IMR-90 (cell line): Measurements from ENCODE around the gene ATF5. TPM values are rescaled to one million over a fixed set of nuclear protein-coding genes. Genes with fewer than 3 reads are reported as not detected.

Experiments used
- ATAC-seq: fragments of 200-7000 bp; cut with Tn5 transposase; 2 replicates; pipeline ENCODE4 v1.9.1; 2020; ENCODE audit warnings: low read depth, mild to moderate bottlenecking, moderate library complexity
- BruUV-seq: library from RNA; stranded (reverse); fragments of 400-500 nt; replicated peaks from 2 replicates; lab custom pipeline; 2021; lab: Mats Ljungman, UMichigan
- CTCF ChIA-PET: fragments of 300-600 bp; formaldehyde crosslinking; extraction: SDS; loops from one replicate; lab custom pipeline; 2021; ENCODE audit warnings: antibody characterized with exemption; lab: Yijun Ruan, JAX
- POLR2A ChIA-PET: fragments of 300-600 bp; sonication (Branson Sonifier 250); formaldehyde crosslinking; loops from one replicate; lab custom pipeline; 2022; ENCODE audit warnings: antibody characterized with exemption; ENCODE audit not compliant: unreplicated experiment; lab: Charles Lee
- DNase-seq: peaks from one replicate; pipeline ENCODE4 v3.0.0; 2013
- H2AFZ ChIP-seq: replicated peaks from 2 replicates; pipeline ENCODE3; 2013; ENCODE audit warnings: low read length, mild to moderate bottlenecking; ENCODE audit not compliant: poor library complexity
- H2AK5ac ChIP-seq: 2 replicates; pipeline ENCODE4 v1.6.1; 2013; ENCODE audit warnings: low read depth, low read length, inconsistent platforms
- H2AK9ac ChIP-seq: replicated peaks from 2 replicates; pipeline ENCODE3; 2013; ENCODE audit warnings: mild to moderate bottlenecking, low read depth, low read length, moderate library complexity; ENCODE audit not compliant: poor library complexity
- H2BK120ac ChIP-seq: 2 replicates; pipeline ENCODE4 v1.6.1; 2013; ENCODE audit warnings: low read depth, low read length, inconsistent platforms
- H2BK15ac ChIP-seq: 3 replicates; pipeline ENCODE4 v1.6.1; 2013; ENCODE audit warnings: low read depth, low read length, inconsistent platforms
- H2BK20ac ChIP-seq: 2 replicates; pipeline ENCODE4 v1.6.1; 2013; ENCODE audit warnings: low read depth, mild to moderate bottlenecking, inconsistent platforms, low read length, moderate library complexity
- H2BK5ac ChIP-seq: 2 replicates; pipeline ENCODE4 v1.6.1; 2013; ENCODE audit warnings: mild to moderate bottlenecking, low read depth, low read length, inconsistent platforms; ENCODE audit not compliant: poor library complexity, severe bottlenecking
- H3K14ac ChIP-seq: replicated peaks from 2 replicates; pipeline ENCODE4 v1.6.1; 2013; ENCODE audit warnings: low read depth, low read length, inconsistent platforms
- H3K18ac ChIP-seq: 2 replicates; pipeline ENCODE4 v1.6.1; 2013; ENCODE audit warnings: low read depth, low read length, control low read depth
- H3K23ac ChIP-seq: 2 replicates; pipeline ENCODE4 v1.6.1; 2013; ENCODE audit warnings: low read depth, low read length, inconsistent platforms
- H3K27ac ChIP-seq: 2 replicates; pipeline ENCODE4 v1.5.1; 2013; ENCODE audit warnings: mild to moderate bottlenecking, control low read depth, low read length; ENCODE audit not compliant: insufficient read depth
- H3K27me3 ChIP-seq: 2 replicates; pipeline ENCODE4 v1.6.1; 2013; ENCODE audit warnings: low read length; ENCODE audit not compliant: control insufficient read depth, insufficient read depth
- H3K36me3 ChIP-seq: 2 replicates; pipeline ENCODE4 v1.6.1; 2013; ENCODE audit warnings: low read length, mixed read lengths; ENCODE audit not compliant: control insufficient read depth, insufficient read depth
- H3K4ac ChIP-seq: 2 replicates; pipeline ENCODE4 v1.6.1; 2013; ENCODE audit warnings: low read depth, low read length, inconsistent platforms
- H3K4me1 ChIP-seq: 2 replicates; pipeline ENCODE4 v1.6.1; 2013; ENCODE audit warnings: low read length, mixed read lengths; ENCODE audit not compliant: control insufficient read depth, insufficient read depth
- H3K4me2 ChIP-seq: 2 replicates; pipeline ENCODE4 v1.6.1; 2013; ENCODE audit warnings: low read depth, mild to moderate bottlenecking, control low read depth, low read length, moderate library complexity
- H3K4me3 ChIP-seq: 2 replicates; pipeline ENCODE4 v1.5.1; 2013; ENCODE audit warnings: low read depth, mild to moderate bottlenecking, control low read depth, low read length, moderate library complexity; ENCODE audit not compliant: insufficient read depth
- H3K56ac ChIP-seq: 2 replicates; pipeline ENCODE4 v1.6.1; 2013; ENCODE audit warnings: low read length, inconsistent platforms; ENCODE audit not compliant: insufficient read depth; ENCODE audit errors: extremely low read depth
- H3K79me1 ChIP-seq, 2 experiments: 2 replicates each; pipeline ENCODE4 v1.6.1; 2013; ENCODE audit warnings: low read length in 2 of 2, inconsistent platforms in 1 of 2, low read depth in 1 of 2
- H3K9ac ChIP-seq: 2 replicates; pipeline ENCODE4 v1.6.1; 2013; ENCODE audit warnings: low read depth, low read length, control low read depth
- H3K9me1 ChIP-seq: 2 replicates; pipeline ENCODE4 v1.6.1; 2013; ENCODE audit warnings: low read length, inconsistent platforms; ENCODE audit not compliant: insufficient read depth
- H3K9me3 ChIP-seq: 2 replicates; pipeline ENCODE4 v1.6.1; 2013; ENCODE audit warnings: low read length; ENCODE audit not compliant: control insufficient read depth, insufficient read depth
- H4K20me1 ChIP-seq: 2 replicates; pipeline ENCODE4 v1.6.1; 2013; ENCODE audit warnings: low read length, inconsistent platforms; ENCODE audit not compliant: insufficient read depth
- H4K5ac ChIP-seq: 2 replicates; pipeline ENCODE4 v1.6.1; 2013; ENCODE audit warnings: mild to moderate bottlenecking, low read depth, low read length, control low read depth
- H4K8ac ChIP-seq, 2 experiments: 2 replicates each; pipeline ENCODE4 v1.6.1; 2013; ENCODE audit warnings: low read depth in 2 of 2, low read length in 2 of 2, control low read depth in 1 of 2, inconsistent platforms in 1 of 2
- H4K91ac ChIP-seq: 2 replicates; pipeline ENCODE4 v1.6.1; 2013; ENCODE audit warnings: low read depth, low read length, inconsistent platforms; ENCODE audit not compliant: insufficient read depth
- BHLHE40 ChIP-seq: fragments of 150-350 bp; IDR thresholded peaks from 2 replicates; pipeline ENCODE4 v1.6.1; 2016; ENCODE audit warnings: mild to moderate bottlenecking, low read depth, low read length
- CHD1 ChIP-seq: IDR thresholded peaks from 2 replicates; pipeline ENCODE4 v1.6.1; 2012; ENCODE audit warnings: low read depth, low read length, improper control_type of control experiment
- FOS ChIP-seq: fragments of 150-350 bp; IDR thresholded peaks from 2 replicates; pipeline ENCODE4 v1.6.1; 2016; ENCODE audit warnings: low read depth, low read length
- MAZ ChIP-seq: IDR thresholded peaks from 2 replicates; pipeline ENCODE4 v1.6.1; 2012; ENCODE audit warnings: low read depth, mild to moderate bottlenecking, low read length, improper control_type of control experiment, moderate library complexity, borderline replicate concordance
- MXI1 ChIP-seq: IDR thresholded peaks from 2 replicates; pipeline ENCODE4 v1.6.1; 2012; ENCODE audit warnings: low read depth, mild to moderate bottlenecking, low read length, moderate library complexity, borderline replicate concordance
- NFE2L2 ChIP-seq: fragments of 150-350 bp; IDR thresholded peaks from 2 replicates; pipeline ENCODE4 v1.6.1; 2016; ENCODE audit warnings: low read depth, mild to moderate bottlenecking, low read length
- RAD21 ChIP-seq: IDR thresholded peaks from 2 replicates; pipeline ENCODE4 v1.6.1; 2012; ENCODE audit warnings: low read length, improper control_type of control experiment
- SMC3 ChIP-seq: fragments of 150-350 bp; IDR thresholded peaks from 2 replicates; pipeline ENCODE4 v1.6.1; 2016; ENCODE audit warnings: low read depth, mild to moderate bottlenecking, antibody characterized with exemption, low read length, moderate library complexity
- WGBS, 2 experiments: methylation state at CpG; one replicate each; pipeline versions ENCODE4 v1.1.5 to v1.1.7; 2013; ENCODE audit warnings: missing lambda C conversion rate in 2 of 2; ENCODE audit not compliant: insufficient read length in 1 of 2; ENCODE audit errors: extremely low coverage in 2 of 2; 5-methylcytosine and 5-hydroxymethylcytosine counted together
- dilution Hi-C: fragments of 300-500 bp; cut with HindIII; formaldehyde crosslinking; loops from one replicate; pipeline ENCODE4 v1.14.3; 2018; ENCODE audit warnings: low sequenced_read_pairs; ENCODE audit not compliant: unreplicated experiment
- in situ Hi-C: fragments of 300-500 bp; cut with MboI; formaldehyde crosslinking; loops from 3 replicates; pipeline ENCODE4 v1.14.3; 2019; ENCODE audit warnings: low sequenced_read_pairs, inconsistent platforms, mixed read lengths
- intact Hi-C: fragments of 100-400 bp; cut with micrococcal nuclease; formaldehyde crosslinking; loops from 2 replicates; pipeline ENCODE4 v1.10.0; 2022
- polyA plus RNA-seq, 3 experiments: library from polyadenylated mRNA; depleted of rRNA; stranded (reverse); fragments of >200 nt; gene quantifications; 2 replicates each; pipeline ENCODE4 v1.2.3, GENCODE V29; 2012; ENCODE audit warnings: low replicate concordance in 1 of 3
- total RNA-seq: library from RNA; depleted of rRNA; stranded (reverse); fragments of >200 nt; gene quantifications from 2 replicates; pipeline ENCODE4 v1.2.3, GENCODE V29; 2012
- TF ChIP-seq, protein P1 (sequence below): fragments of 150-350 bp; IDR thresholded peaks from 2 replicates; pipeline ENCODE4 v1.6.1; 2016; ENCODE audit warnings: low read depth, mild to moderate bottlenecking, low read length, moderate library complexity, borderline replicate concordance
- TF ChIP-seq, protein P2 (sequence below): fragments of 150-350 bp; IDR thresholded peaks from 2 replicates; pipeline ENCODE4 v1.6.1; 2017; ENCODE audit warnings: mild to moderate bottlenecking, antibody characterized with exemption, low read length, low read depth
- TF ChIP-seq, protein P3 (sequence below): conservative IDR thresholded peaks from 2 replicates; pipeline ENCODE4 v1.5.1; 2012; ENCODE audit warnings: mild to moderate bottlenecking, low read depth, low read length, improper control_type of control experiment

Gene ATF5
- total and polyA plus RNA-seq, 2 of the 4 experiments (the other 2 are of a cell fraction) = 2.7 to 15.7 TPM

GRCh38 chr19:49950956-49951526 is 22.0 kb downstream of the ATF5 start:
- in situ Hi-C loops (no loop called here), intact Hi-C loops (no loop called here), dilution Hi-C loops (no loop called here)
- ATAC-seq (no peak), DNase-seq (no peak)
- Histone ChIP-seq H4K8ac (no peak overlapping the region), H3K56ac (no peak overlapping the region), H3K27me3 (peaks cover 9% of the 10 kb centered on the region), H3K9ac (no peak overlapping the region), H2AK9ac (no peak overlapping the region), H3K4me3 (no peak overlapping the region), H2AFZ (no peak overlapping the region), H4K91ac (no peak overlapping the region), H3K14ac (no peak overlapping the region), H4K5ac (no peak overlapping the region), H3K4me2 (no peak overlapping the region), H4K20me1 (no peaks in the 10 kb centered on the region), H2BK20ac (no peak overlapping the region), H3K18ac (no peak overlapping the region), H2BK120ac (no peak overlapping the region), H3K23ac (no peak overlapping the region), H3K4me1 (no peaks in the 10 kb centered on the region), H3K27ac (no peak overlapping the region), H2AK5ac (no peak overlapping the region), H3K9me1 (no peaks in the 10 kb centered on the region), H3K79me1 (no peaks in the 10 kb centered on the region), H2BK15ac (no peak overlapping the region), H2BK5ac (no peak overlapping the region), H3K9me3 (no peaks in the 10 kb centered on the region), H3K4ac (no peak overlapping the region), H3K36me3 (no peaks in the 10 kb centered on the region)
- 83% methylated on average over 6 of the region's 13 CpGs; no CpG with 5 or more reads in 1 of the 2 experiments for WGBS, 2 experiments
- TF ChIP-seq, protein P1, sequence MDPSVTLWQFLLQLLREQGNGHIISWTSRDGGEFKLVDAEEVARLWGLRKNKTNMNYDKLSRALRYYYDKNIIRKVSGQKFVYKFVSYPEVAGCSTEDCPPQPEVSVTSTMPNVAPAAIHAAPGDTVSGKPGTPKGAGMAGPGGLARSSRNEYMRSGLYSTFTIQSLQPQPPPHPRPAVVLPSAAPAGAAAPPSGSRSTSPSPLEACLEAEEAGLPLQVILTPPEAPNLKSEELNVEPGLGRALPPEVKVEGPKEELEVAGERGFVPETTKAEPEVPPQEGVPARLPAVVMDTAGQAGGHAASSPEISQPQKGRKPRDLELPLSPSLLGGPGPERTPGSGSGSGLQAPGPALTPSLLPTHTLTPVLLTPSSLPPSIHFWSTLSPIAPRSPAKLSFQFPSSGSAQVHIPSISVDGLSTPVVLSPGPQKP = no peak
- TF ChIP-seq MAZ (no peak), MXI1 (no peak), FOS (no peak), NFE2L2 (no peak), SMC3 (no peak), BHLHE40 (no peak), CHD1 (no peak), RAD21 (no peak)
- TF ChIP-seq, protein P2, sequence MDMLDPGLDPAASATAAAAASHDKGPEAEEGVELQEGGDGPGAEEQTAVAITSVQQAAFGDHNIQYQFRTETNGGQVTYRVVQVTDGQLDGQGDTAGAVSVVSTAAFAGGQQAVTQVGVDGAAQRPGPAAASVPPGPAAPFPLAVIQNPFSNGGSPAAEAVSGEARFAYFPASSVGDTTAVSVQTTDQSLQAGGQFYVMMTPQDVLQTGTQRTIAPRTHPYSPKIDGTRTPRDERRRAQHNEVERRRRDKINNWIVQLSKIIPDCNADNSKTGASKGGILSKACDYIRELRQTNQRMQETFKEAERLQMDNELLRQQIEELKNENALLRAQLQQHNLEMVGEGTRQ = no peak
- TF ChIP-seq, protein P3, sequence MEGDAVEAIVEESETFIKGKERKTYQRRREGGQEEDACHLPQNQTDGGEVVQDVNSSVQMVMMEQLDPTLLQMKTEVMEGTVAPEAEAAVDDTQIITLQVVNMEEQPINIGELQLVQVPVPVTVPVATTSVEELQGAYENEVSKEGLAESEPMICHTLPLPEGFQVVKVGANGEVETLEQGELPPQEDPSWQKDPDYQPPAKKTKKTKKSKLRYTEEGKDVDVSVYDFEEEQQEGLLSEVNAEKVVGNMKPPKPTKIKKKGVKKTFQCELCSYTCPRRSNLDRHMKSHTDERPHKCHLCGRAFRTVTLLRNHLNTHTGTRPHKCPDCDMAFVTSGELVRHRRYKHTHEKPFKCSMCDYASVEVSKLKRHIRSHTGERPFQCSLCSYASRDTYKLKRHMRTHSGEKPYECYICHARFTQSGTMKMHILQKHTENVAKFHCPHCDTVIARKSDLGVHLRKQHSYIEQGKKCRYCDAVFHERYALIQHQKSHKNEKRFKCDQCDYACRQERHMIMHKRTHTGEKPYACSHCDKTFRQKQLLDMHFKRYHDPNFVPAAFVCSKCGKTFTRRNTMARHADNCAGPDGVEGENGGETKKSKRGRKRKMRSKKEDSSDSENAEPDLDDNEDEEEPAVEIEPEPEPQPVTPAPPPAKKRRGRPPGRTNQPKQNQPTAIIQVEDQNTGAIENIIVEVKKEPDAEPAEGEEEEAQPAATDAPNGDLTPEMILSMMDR = no peak
- BruUV-seq = no TSS peak
- CTCF ChIA-PET = no interaction called here
- POLR2A ChIA-PET = no interaction called here
